OCI-LY7 (cell line): ENCODE results near the gene IL26. TPM values are rescaled to one million over a fixed set of nuclear protein-coding genes. Genes with fewer than 3 reads are reported as not detected.

Experiments used
- BruUV-seq: library from RNA; stranded (reverse); fragments of 400-500 nt; replicated peaks from 2 replicates; lab custom pipeline; 2021; lab: Mats Ljungman, UMichigan
- CTCF ChIA-PET: fragments of 300-600 bp; sonication (Branson Sonifier 250); formaldehyde crosslinking; loops from one replicate; lab custom pipeline; 2022; ENCODE audit warnings: antibody characterized with exemption; ENCODE audit not compliant: unreplicated experiment; lab: Charles Lee
- POLR2A ChIA-PET: fragments of 300-600 bp; sonication (Branson Sonifier 250); formaldehyde crosslinking; loops from one replicate; lab custom pipeline; 2022; ENCODE audit warnings: antibody characterized with exemption; lab: Charles Lee
- DNase-seq: peaks from one replicate; pipeline ENCODE4 v3.0.0-alpha.2; 2015; ENCODE audit warnings: low spot score
- H2AFZ ChIP-seq: fragments of 200-600 bp; sonication (generic), shearing (Covaris generic); 2 replicates; pipeline ENCODE4 v1.6.1; 2014; ENCODE audit warnings: mild to moderate bottlenecking, antibody characterized with exemption, low read length, moderate library complexity
- H3K27ac ChIP-seq: fragments of 200-600 bp; sonication (generic); 2 replicates; pipeline ENCODE4 v1.5.1; 2014; ENCODE audit warnings: mixed run types, low read depth, mild to moderate bottlenecking, moderate library complexity, low read length, inconsistent platforms; ENCODE audit not compliant: poor library complexity, severe bottlenecking
- H3K36me3 ChIP-seq: fragments of 200-600 bp; sonication (generic); 2 replicates; pipeline ENCODE4 v1.6.1; 2014; ENCODE audit warnings: mild to moderate bottlenecking, antibody characterized with exemption, low read length, moderate library complexity, mixed read lengths; ENCODE audit not compliant: insufficient read depth
- H3K4me1 ChIP-seq: fragments of 200-600 bp; sonication (generic); 2 replicates; pipeline ENCODE4 v1.5.1; 2014; ENCODE audit warnings: mild to moderate bottlenecking, low read length; ENCODE audit not compliant: insufficient read depth, poor library complexity, severe bottlenecking
- H3K4me2 ChIP-seq: fragments of 200-600 bp; sonication (generic); 2 replicates; pipeline ENCODE4 v1.6.1; 2014; ENCODE audit warnings: mild to moderate bottlenecking, low read length
- H3K4me3 ChIP-seq: fragments of 200-600 bp; sonication (generic); 2 replicates; pipeline ENCODE4 v1.5.1; 2014; ENCODE audit warnings: mild to moderate bottlenecking, low read depth, low read length; ENCODE audit not compliant: poor library complexity, severe bottlenecking
- H3K79me2 ChIP-seq: fragments of 200-600 bp; sonication (generic); 2 replicates; pipeline ENCODE4 v1.6.1; 2016; ENCODE audit warnings: low read depth, mild to moderate bottlenecking, low read length, moderate library complexity, mixed read lengths; ENCODE audit not compliant: insufficient read depth
- H3K9me2 ChIP-seq: fragments of 200-600 bp; sonication (generic); 2 replicates; pipeline ENCODE4 v1.6.1; 2016; ENCODE audit warnings: mild to moderate bottlenecking, low read length, mixed read lengths; ENCODE audit not compliant: insufficient read depth
- H3K9me3 ChIP-seq: fragments of 200-600 bp; sonication (generic); 2 replicates; pipeline ENCODE4 v1.6.1; 2014; ENCODE audit warnings: mild to moderate bottlenecking, mixed run types, low read length, mixed read lengths
- H4K20me1 ChIP-seq: fragments of 200-600 bp; sonication (generic); 2 replicates; pipeline ENCODE4 v1.6.1; 2014; ENCODE audit warnings: mild to moderate bottlenecking, antibody characterized with exemption, low read length, moderate library complexity, mixed read lengths; ENCODE audit not compliant: insufficient read depth
- CTCF ChIP-seq: fragments of 200-600 bp; sonication (generic); conservative IDR thresholded peaks from 2 replicates; pipeline ENCODE4 v1.5.1; 2014; ENCODE audit warnings: mild to moderate bottlenecking, antibody characterized with exemption, low read length, moderate library complexity, mixed read lengths
- EZH2phosphoT487 ChIP-seq: fragments of 200-600 bp; sonication (generic); IDR thresholded peaks from 2 replicates; pipeline ENCODE4 v1.6.1; 2018; ENCODE audit warnings: low read depth, borderline replicate concordance, mild to moderate bottlenecking, mixed run types, antibody characterized with exemption, low read length, moderate library complexity, mixed read lengths
- intact Hi-C: fragments of 100-400 bp; cut with micrococcal nuclease; formaldehyde crosslinking; loops from one replicate; pipeline ENCODE4 v1.10.0; 2022; ENCODE audit not compliant: unreplicated experiment
- total RNA-seq, 2 experiments: library from RNA; depleted of rRNA in 1 of 2; stranded (reverse); fragments of >200 nt in 1 of 2; shearing (Covaris generic) in 1 of 2; gene quantifications; 2 replicates each; pipeline ENCODE4 v1.2.3, GENCODE V29; 2014 to 2022

The IL26 gene
- total RNA-seq, 2 experiments from 2014 or later = not detected

GRCh38 chr12:68156636-68157035 lies 69.0 kb downstream of the IL26 start:
- BruUV-seq = no TSS peak
- Histone ChIP-seq H3K4me2 (no peak overlapping the region), H3K9me3 (no peaks in the 10 kb centered on the region), H3K79me2 (no peaks in the 10 kb centered on the region), H4K20me1 (no peaks in the 10 kb centered on the region), H3K9me2 (no peaks in the 10 kb centered on the region), H3K36me3 (no peaks in the 10 kb centered on the region), H3K27ac (no peak overlapping the region), H3K4me3 (no peak overlapping the region), H2AFZ (no peak overlapping the region), H3K4me1 (peaks cover 13% of the 10 kb centered on the region)
- ChIA-PET POLR2A (interaction anchor here (0.5 to 1.1 kb wide), 4 partner anchors 19 to 469 kb away, joined by 3 to 4 read pairs (median 3); no protein-coding TSS in a partner anchor), CTCF (no interaction called here)
- no peak for DNase-seq
- TF ChIP-seq CTCF = no peak
- TF ChIP-seq EZH2phosphoT487 = no peak
- intact Hi-C loops = no loop called here

- no peaks in the 10 kb centered on the region for H3K79me2 ChIP-seq
- TF ChIP-seq EZH2phosphoT487 (no peak), CTCF (no peak)
Observed at GRCh38 chr12:68154779-68155178, 70.8 kb downstream of the IL26 start.

More at GRCh38 chr12:68154779-68155178, 70.8 kb downstream of the IL26 start:
- Histone ChIP-seq H3K9me3 (no peaks in the 10 kb centered on the region), H3K9me2 (no peaks in the 10 kb centered on the region), H3K4me2 (no peak overlapping the region), H3K4me3 (no peak overlapping the region), H2AFZ (no peak overlapping the region), H3K36me3 (no peaks in the 10 kb centered on the region), H3K4me1 (peaks cover 13% of the 10 kb centered on the region), H3K27ac (no peak overlapping the region), H4K20me1 (no peaks in the 10 kb centered on the region)
- BruUV-seq = no TSS peak
- intact Hi-C loops = no loop called here
- POLR2A ChIA-PET = interaction anchor here (0.6 to 1.2 kb wide), 2 partner anchors 11 to 83 kb away, joined by 3 read pairs; no protein-coding TSS in a partner anchor
- DNase-seq = no peak
- CTCF ChIA-PET = no interaction called here

Other genes with a start within 250 kb of the IL26 start
- 15.7 and 23.8 TPM in 2 replicates for gene IFNG-AS1, start 236.4 kb downstream of the IL26 start, total RNA-seq (2014; rRNA removed; shearing (Covaris generic))
- gene IFNG-AS1, start 236.4 kb downstream of the IL26 start, total RNA-seq (2022) = 36.8 and 37.8 TPM in 2 replicates
- not detected in 2 replicates for gene IFNG, start 66.1 kb downstream of the IL26 start, total RNA-seq (2014; rRNA removed; shearing (Covaris generic))
- gene IFNG, start 66.1 kb downstream of the IL26 start, total RNA-seq (2022) = not detected in 2 replicates
- gene IL22, start 27.8 kb upstream of the IL26 start, total RNA-seq (2014; rRNA removed; shearing (Covaris generic)) = not detected in 2 replicates
- gene IL22, start 27.8 kb upstream of the IL26 start, total RNA-seq (2022) = not detected in 2 replicates
- 30.8 and 37.4 TPM in 2 replicates for gene MDM1, start 106.6 kb upstream of the IL26 start, total RNA-seq (2014; rRNA removed; shearing (Covaris generic))
- gene MDM1, start 106.6 kb upstream of the IL26 start, total RNA-seq (2022) = 26.2 and 33.5 TPM in 2 replicates